ENCODE results near the gene PLA1A. TPM values are rescaled to one million over a fixed set of nuclear protein-coding genes. Genes with fewer than 3 reads are reported as not detected.
"Not testable (repeated sequence)": the region's sequence is repeated elsewhere in the genome, so short reads cannot be mapped to it uniquely, and the experiment has no call there.

The PLA1A gene
- polyA plus RNA-seq (ENCODE audit: insufficient read length), result 0.27 TPM

DNA sequence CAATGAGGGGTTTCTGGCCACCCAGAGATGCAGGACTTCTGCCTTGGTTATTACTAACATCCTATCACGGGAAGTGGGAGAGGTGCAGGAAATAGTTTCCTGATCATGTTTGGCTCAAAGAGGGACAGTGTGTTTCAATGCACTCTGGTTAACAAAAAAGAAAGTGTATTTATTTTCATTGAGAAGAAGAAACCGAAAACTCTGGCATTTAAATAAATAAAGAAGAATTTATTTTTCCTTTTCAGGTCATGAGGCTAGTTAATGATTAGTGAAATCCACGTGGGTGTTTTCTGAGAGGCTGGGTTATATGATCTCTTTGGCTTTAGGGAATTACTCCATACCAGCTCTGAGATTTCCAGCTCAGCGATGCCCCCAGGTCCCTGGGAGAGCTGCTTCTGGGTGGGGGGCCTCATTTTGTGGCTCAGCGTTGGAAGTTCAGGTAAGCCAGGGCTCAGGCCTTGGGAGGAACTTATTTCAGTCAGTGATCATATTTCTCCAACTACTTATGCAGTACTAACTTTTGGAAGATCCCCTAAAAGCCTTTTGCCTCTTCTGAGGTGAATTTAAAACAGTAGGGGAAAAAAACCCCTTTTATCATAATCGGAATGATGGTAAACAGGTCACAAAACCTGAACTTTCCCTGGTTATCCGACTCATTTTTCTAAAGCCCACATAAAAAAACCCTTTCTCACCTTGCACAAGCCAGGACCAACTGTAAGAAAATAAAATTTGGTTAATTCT is at the start of gene PLA1A:
Gene PLA1A (plus strand): TSS at position 338 of the 741 bp plus-strand sequence. CDS start 29 bp downstream, at position 367.
- DNase-seq, result no peak

DNA sequence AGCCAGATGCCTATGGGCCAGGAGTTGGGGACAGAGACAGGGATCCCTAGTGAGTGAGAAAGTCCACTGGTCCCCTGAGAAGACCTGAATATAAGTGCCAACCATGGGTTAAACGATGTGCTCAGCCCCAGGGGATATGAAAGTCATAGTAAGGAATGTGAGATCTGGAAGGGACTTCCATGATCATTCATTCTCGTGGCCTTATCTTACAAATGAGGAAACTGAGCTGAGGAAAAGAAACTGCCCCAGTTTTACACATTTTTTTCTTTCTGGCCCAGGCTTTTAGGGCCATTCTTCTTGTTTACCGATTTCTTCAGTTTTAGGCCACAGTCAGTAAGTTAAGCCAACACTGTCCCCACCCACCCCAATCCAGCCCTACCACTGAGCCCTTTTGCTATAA is 49.3 kb upstream of the PLA1A start:
- DNase-seq, result no peak

GRCh38 chr3:119550192-119550910 is 47.3 kb upstream of the PLA1A start:
- DNase-seq, result no peak

- no peak for DNase-seq
Observed at GRCh38 chr3:119551598-119551997, 46.1 kb upstream of the PLA1A start.

DNA sequence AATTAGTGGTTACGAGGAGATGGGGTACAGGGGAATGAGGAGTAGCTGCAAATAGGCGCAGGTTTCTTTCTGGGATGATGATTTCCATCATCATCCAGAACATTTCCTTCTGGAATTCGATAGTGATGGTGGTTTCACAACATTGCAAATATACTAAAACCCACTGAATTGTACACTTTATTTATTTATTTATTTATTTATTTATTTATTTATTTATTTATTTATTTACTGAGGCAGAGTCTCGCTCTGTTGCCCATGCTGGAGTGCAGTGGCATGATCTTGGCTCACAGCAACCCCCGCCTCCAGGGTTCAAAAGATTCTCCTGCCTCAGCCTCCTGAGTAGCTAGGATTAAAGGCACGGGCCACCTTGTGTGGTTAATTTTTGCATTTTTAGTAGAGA is 44.8 kb upstream of the PLA1A start:
- not testable (repeated sequence) for DNase-seq

DNA sequence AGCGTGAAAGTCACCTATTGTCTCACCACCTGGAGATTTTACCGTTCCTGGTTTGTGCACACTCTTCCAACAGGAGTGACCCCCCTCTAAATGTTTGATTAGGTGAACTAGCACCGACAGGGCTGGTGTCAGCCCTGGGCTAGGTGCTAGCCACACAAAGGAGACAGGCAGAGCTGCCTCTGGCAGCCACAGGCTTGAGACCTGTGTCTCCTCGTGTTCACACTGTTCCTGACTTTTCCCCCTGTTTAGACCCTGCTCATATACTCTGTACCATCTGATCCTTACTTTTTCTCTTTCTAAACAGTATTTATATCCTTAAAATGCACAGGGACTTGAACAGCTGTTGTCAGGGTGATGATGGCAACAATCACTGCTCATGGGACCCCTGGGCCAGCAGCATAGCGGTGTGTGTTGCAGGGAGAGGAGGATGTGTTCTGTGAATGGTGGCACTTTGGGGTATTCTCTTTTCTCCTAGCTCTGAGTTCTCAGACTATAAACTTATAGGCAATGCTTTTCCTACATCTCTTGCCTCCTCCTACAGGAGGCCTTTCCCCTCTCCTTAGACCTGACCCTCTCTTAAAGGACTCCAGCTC is 43.8 kb upstream of the PLA1A start:
- no peak for DNase-seq

DNA sequence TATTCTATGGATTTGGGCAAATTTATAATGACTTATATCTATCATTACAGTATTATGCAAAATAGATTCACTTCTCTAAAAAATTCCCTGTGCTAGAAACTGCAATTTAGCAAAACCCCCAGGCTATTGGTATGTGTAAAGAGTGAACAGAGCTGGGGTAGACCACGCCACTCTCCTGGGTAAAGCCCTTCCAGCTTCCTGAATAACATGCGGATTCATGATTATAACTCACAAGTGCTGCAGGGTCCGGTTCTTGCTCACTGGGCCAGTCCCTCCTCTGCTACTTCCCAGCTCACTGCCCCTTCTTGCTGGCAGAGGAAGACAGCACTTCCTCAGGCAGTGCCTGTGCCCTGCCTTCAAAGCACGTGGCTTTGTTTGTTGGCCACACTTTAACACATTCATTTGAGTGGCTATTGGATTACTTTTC is 42.4 kb upstream of the PLA1A start:
- DNase-seq, result no peak

DNA sequence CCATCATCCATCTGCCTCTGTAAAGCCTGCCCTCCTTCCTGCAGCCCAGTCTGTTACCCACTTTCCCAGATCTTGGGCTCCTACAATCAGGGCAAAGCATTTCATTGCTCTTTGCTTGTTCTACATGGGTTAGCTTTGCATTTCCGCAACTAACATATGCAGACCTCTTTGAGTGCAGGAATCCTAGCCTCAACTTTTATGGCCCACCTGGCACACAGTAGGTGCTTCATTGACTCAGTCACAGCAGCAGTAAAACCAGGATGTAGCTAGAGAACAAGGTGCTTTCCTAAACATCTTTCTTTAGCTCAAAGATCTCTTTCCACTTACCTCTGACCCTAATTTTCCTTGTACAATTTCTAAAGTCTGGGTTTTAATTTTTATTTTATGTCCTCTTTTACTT is 41.8 kb upstream of the PLA1A start:
- no peak for DNase-seq

DNA sequence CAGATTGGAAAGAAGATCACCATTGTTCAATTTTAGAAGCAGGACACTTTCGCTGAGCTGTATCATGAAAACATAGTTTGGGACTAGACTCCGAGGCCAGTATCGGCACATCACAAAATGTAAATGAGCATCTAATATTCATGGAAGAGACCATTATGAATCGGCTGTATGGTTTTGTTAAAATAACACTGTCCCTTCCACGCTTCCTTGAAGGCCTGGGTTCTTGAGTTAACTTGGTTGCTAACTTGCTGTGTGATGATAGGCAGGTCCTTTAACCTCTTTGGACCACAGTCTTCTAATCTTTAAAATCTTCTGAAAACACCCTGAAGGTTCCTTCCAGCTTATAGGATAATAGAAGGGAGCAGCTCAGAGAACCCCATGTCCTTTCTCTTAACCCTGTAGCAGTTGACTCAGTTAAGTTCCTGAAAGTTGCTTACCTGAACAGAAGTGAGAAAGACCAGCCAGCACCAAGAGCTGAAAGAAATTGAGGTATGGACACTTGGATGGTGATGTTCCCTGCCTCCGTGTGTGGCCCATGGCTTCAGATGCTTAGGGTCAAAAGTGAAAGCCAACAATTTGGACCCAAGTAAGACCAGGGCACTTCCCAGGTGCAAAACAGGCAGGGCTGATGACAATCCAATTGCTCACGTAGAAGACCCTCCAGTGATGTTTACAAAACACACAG is 40.4 kb upstream of the PLA1A start:
- DNase-seq, result no peak

GRCh38 chr3:119557877-119558269 is 39.8 kb upstream of the PLA1A start:
- no peak for DNase-seq

GRCh38 chr3:119558626-119559317 is 38.9 kb upstream of the PLA1A start:
- DNase-seq, result no peak

GRCh38 chr3:119559441-119559963 is 38.2 kb upstream of the PLA1A start, which contains the start of gene CD80:
Gene CD80 (minus strand): TSS chr3:119559614. CDS start chr3:119557728, 1,886 bp downstream.
- no peak for DNase-seq

- no peak for DNase-seq
Observed at GRCh38 chr3:119560160-119560559, 37.5 kb upstream of the PLA1A start.

DNA sequence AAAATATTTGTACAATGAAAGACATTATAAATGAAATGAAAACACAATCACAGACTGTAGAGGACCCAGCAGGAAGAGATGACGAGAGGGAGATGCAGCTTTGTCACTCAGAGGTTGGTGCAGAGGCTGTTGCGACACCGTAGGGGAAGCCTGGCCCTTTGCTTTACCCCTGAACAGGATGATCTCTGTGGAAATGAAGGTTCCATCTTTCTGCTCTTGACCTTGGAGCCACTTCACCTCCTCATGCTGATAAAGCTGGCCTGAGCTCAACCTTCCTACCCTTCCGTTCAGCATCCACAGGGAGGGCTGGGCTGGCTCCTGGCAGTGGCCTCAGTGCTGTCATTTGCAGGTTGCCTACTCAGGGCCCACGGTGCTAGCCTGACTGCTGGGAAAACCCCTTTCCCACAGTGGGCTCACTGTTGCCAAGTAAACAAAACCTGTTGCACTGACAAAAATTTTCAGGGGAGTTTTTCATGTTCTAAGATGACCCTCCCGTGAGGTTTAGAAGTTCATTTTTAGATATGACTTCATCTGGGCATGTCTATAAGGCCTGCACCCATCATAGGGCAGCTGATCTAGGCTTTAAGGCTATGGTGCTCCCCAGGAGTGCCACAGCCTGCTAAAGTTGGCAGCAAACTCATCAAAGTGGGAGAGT is 35.3 kb upstream of the PLA1A start:
- no peak for DNase-seq

DNA sequence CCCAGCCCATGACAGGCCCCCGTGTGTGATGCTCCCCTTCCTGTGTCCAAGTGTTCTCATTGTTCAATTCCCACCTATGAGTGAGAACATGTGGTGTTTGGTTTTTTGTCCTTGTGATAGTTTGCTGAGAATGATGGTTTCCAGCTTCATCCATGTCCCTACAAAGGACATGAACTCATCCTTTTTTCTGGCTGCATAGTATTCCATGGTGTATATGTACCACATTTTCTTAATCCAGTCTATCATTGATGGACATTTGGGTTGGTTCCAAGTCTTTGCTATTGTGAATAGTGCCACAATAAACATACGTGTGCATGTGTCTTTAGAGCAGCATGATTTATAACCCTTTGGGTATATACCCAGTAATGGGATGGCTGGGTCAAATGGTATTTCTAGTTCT is 34.4 kb upstream of the PLA1A start:
- not testable (repeated sequence) for DNase-seq

DNA sequence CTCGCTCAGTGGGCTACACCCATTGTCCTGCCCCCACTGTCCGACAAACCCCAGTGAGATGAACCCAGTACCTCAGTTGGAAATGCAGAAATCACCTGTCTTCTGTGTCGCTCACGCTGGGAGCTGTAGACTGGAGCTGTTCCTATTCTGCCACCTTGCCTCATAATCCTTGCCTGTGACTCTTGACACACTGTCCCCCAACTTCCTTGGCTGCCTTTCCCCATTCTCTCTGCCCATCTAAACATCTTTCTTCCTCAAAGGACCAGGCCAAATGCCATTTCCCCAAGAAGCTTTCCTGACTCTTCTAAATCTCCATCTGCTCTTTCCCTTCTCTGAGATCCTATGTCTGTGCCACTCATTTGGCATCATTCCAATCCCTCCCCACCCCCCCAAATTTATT is 28.5 kb upstream of the PLA1A start:
- no peak for DNase-seq

- no peak for DNase-seq
Observed at GRCh38 chr3:119570229-119570628, 27.5 kb upstream of the PLA1A start.

DNA sequence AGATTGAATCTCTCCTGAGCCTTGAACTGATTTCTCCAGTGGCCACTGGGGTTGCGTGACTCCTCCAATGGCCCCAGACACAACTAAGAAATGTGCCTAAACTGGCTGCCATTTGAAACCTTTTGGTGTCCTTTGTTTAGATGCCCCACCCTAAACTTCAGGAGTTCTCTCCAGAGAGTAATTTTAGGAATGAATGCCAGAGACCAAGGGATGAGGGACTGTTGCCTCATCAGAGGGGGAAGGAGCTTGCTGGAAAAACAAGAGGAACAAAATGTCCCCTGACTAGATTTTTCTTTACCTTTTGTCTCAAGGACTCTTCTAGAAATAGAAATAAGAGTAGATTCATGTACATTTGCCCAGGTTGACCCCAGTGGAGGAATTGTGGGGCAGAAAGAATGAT is 26.5 kb upstream of the PLA1A start:
- no peak for DNase-seq

DNA sequence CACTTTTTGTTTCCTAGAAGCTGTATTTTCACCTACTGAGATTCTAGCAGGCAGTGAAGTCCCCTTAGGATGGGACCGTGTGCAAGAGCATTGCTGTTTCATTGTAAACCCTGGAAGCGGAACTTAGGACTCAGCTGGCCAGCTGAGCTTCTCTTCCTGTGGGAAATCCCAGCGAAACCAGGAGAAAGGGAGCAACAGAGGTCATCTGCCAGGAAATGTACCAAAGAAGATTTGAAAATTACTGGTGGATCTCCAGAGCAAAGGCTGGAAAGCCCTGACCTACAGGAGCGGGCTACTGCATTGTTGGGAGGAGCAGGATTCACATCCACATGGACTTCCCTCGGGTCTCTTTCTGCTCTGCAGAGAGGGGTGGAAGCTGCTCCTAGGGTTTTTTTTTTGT is 26.0 kb upstream of the PLA1A start:
- DNase-seq, result no peak

GRCh38 chr3:119575507-119575906 is 22.2 kb upstream of the PLA1A start:
- DNase-seq, result no peak

- DNase-seq, result peak; percentile 82
Observed at GRCh38 chr3:119579366-119580066, 18.2 kb upstream of the PLA1A start, which contains the start of gene ADPRH. Gene ADPRH (plus strand): TSS chr3:119579492. CDS start chr3:119582170, 2,678 bp downstream.

Data from hindlimb muscle (tissue), 1 donor.